ENCODE results near the gene TBC1D1. TPM values are rescaled to one million over a fixed set of nuclear protein-coding genes. Genes with fewer than 3 reads are reported as not detected.
A peak's percentile ranks its signal among the peaks of the same experiment; 100 is the strongest.
"Not testable (repeated sequence)": the region's sequence is repeated elsewhere in the genome, so short reads cannot be mapped to it uniquely, and the experiment has no call there.

TBC1D1 gene
- total and polyA plus RNA-seq, 5 donors from 2014 or later: 12.3 to 48.2 (median 19.4) TPM

DNA sequence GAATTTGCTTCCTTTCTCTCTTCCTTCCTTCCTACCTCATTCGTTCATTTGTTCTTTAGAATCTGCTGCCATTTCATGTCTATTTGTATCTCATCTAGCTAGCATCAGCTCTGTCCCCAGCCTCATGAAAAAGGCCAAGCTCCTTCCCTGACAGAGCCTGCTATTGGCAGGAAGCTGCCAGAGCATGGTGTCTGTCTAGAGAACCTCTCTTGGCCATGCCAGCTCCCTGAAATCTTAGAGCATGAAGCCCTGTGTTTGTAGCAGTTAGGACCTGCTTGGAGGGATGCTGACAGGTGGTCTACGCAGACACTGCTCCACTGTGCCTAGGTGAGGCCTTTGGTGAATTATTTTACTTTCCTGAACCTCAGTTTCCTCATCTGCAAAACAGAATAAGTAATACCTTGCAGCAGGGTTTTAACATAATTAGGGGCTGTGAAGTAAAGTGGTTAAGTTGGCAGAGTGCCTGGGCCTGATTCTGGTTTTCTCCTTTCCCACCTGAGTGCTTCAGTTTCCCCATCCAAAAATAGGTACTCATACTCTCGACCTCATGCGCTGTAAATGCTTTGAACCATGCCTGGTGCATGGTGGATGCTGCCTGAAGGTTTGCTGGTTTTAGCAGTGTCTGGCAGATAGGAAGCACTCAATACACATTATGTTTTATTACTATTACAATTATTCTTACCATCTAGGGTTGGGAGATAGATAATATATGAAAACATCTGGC, 74.0 kb downstream of the TBC1D1 start:
- Histone ChIP-seq H3K9me3 (ENCODE audit: control insufficient read depth in 2 of 2, low read length in 2 of 2) (no peaks in the 10 kb centered on the region), H3K4me3 (ENCODE audit: low read depth, low read length) (no peak overlapping the region), H3K36me3 (ENCODE audit: control insufficient read depth, insufficient read depth, low read length) (no peaks in the 10 kb centered on the region), H3K4me1 (ENCODE audit: control insufficient read depth, insufficient read depth, low read length, poor library complexity, severe bottlenecking) (no peaks in the 10 kb centered on the region), H3K27me3 (ENCODE audit: control insufficient read depth, insufficient read depth, low read length) (no peaks in the 10 kb centered on the region), H3K27ac (ENCODE audit: insufficient read depth, low read length, poor library complexity, severe bottlenecking) (no peak overlapping the region)
- Mint-ChIP-seq H3K27ac (peak overlapping the region in 2 of 3 donors; percentile 20 to 51), H3K36me3 (peaks cover 13% of the 10 kb centered on the region), H3K27me3 (no peaks in the 10 kb centered on the region), H3K9me3 (peaks cover 0 to 2% (median 0%) of the 10 kb centered on the region in 7 donors), H3K4me1 (peaks cover 4 to 19% (median 13%) of the 10 kb centered on the region in 4 donors), H3K4me3 (no peak overlapping the region)
- no peak for ATAC-seq (ENCODE audit: low read depth in 2 of 2)
- no peak for DNase-seq

DNA sequence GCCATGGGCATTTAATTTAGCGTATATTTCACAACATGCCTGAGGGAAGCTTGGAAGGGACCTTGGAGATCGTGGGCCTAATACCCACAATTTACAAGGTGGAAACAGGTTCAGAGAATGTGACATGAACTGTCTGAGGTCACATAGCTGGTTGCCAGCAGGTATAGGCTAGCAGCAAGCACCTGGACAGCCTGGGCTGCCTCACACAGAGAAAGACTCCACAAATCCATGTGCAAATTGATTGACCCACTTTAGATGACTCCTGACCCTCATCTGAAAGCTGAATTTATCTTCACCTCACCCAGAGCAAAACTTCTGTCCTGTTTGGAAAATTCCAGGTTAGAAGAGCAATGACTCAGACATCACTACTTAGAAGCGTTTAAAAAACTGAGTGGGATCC, 75.2 kb downstream of the TBC1D1 start:
- Histone ChIP-seq H3K27ac (ENCODE audit: insufficient read depth, low read length, poor library complexity, severe bottlenecking) (no peak overlapping the region), H3K4me3 (ENCODE audit: low read depth, low read length) (no peak overlapping the region), H3K27me3 (ENCODE audit: control insufficient read depth, insufficient read depth, low read length) (no peaks in the 10 kb centered on the region), H3K9me3 (ENCODE audit: control insufficient read depth in 2 of 2, low read length in 2 of 2) (no peaks in the 10 kb centered on the region), H3K4me1 (ENCODE audit: control insufficient read depth, insufficient read depth, low read length, poor library complexity, severe bottlenecking) (no peaks in the 10 kb centered on the region), H3K36me3 (ENCODE audit: control insufficient read depth, insufficient read depth, low read length) (no peaks in the 10 kb centered on the region)
- H3K4me1 Mint-ChIP-seq: peaks cover 4 to 27% (median 18%) of the 10 kb centered on the region in 4 donors
- peaks cover 0 to 2% (median 0%) of the 10 kb centered on the region in 7 donors for H3K9me3 Mint-ChIP-seq
- ATAC-seq (ENCODE audit: low read depth in 2 of 2): no peak
- no peak overlapping the region for H3K4me3 Mint-ChIP-seq
- no peak for DNase-seq
- H3K27me3 Mint-ChIP-seq: no peaks in the 10 kb centered on the region
- peaks cover 13% of the 10 kb centered on the region for H3K36me3 Mint-ChIP-seq
- H3K27ac Mint-ChIP-seq: no peak overlapping the region

DNA sequence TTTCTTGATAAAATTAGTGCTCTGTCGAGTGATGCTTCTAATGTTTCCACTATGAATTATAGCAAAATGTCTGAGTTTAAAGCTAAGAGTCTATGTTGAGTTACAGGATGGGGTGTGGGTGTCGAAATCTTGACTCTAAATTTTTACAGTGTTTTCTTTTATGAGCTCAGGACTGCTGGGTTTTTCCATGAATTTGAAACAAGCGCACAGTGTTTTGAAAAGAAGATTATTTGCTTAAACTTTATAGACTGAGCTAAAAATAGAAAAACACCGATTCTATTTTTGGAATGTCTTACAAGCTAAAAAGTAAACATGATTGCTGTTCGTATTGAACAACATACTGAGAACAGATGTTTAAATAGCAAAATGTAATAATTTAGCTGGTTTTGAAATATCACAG, 76.9 kb downstream of the TBC1D1 start:
- no peaks in the 10 kb centered on the region for H3K4me1 ChIP-seq (ENCODE audit: control insufficient read depth, insufficient read depth, low read length, poor library complexity, severe bottlenecking)
- no peak for DNase-seq
- Mint-ChIP-seq H3K36me3 (peaks cover 13% of the 10 kb centered on the region), H3K4me1 (peaks cover 4 to 27% (median 15%) of the 10 kb centered on the region in 4 donors), H3K9me3 (peaks cover 0 to 2% (median 0%) of the 10 kb centered on the region in 7 donors), H3K4me3 (no peak overlapping the region), H3K27me3 (no peaks in the 10 kb centered on the region), H3K27ac (peak overlapping the region in 1 of 3 donors; percentile 10)
- H3K27ac ChIP-seq (ENCODE audit: insufficient read depth, low read length, poor library complexity, severe bottlenecking): no peak overlapping the region
- ATAC-seq (ENCODE audit: low read depth in 2 of 2): no peak
- H3K27me3 ChIP-seq (ENCODE audit: control insufficient read depth, insufficient read depth, low read length): no peaks in the 10 kb centered on the region
- H3K9me3 ChIP-seq (ENCODE audit: control insufficient read depth in 2 of 2, low read length in 2 of 2): no peaks in the 10 kb centered on the region
- H3K4me3 ChIP-seq (ENCODE audit: low read depth, low read length): no peak overlapping the region
- no peaks in the 10 kb centered on the region for H3K36me3 ChIP-seq (ENCODE audit: control insufficient read depth, insufficient read depth, low read length)

DNA sequence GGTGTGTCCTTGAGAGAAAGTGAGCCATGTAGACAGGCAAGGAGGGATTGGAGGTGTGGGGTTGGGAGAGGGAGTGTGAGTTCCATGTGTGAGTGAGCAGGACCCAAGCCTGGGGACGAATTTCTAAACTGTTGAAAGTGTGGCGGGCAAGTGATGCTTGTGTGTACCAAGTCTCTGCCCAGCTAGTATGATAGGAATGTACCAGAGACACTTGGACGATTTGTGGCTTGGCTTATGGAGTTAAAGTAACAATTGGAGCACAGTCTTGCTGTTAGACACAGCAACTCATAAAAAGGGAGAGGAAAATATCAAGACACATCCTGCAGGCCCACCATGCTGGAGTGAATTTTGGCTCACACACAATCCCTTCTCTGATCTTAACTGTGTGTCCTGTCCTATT, 77.9 kb downstream of the TBC1D1 start:
- peaks cover 0 to 2% (median 0%) of the 10 kb centered on the region in 7 donors for H3K9me3 Mint-ChIP-seq
- peaks cover 4 to 26% (median 15%) of the 10 kb centered on the region in 4 donors for H3K4me1 Mint-ChIP-seq
- Histone ChIP-seq H3K9me3 (ENCODE audit: control insufficient read depth in 2 of 2, low read length in 2 of 2) (no peaks in the 10 kb centered on the region), H3K36me3 (ENCODE audit: control insufficient read depth, insufficient read depth, low read length) (no peaks in the 10 kb centered on the region), H3K27me3 (ENCODE audit: control insufficient read depth, insufficient read depth, low read length) (no peaks in the 10 kb centered on the region), H3K4me3 (ENCODE audit: low read depth, low read length) (no peak overlapping the region), H3K27ac (ENCODE audit: insufficient read depth, low read length, poor library complexity, severe bottlenecking) (no peak overlapping the region), H3K4me1 (ENCODE audit: control insufficient read depth, insufficient read depth, low read length, poor library complexity, severe bottlenecking) (no peaks in the 10 kb centered on the region)
- H3K4me3 Mint-ChIP-seq: peak overlapping the region in 1 of 4 donors; percentile 27
- no peaks in the 10 kb centered on the region for H3K27me3 Mint-ChIP-seq
- DNase-seq: no peak
- H3K36me3 Mint-ChIP-seq: peaks cover 13% of the 10 kb centered on the region
- no peak for ATAC-seq (ENCODE audit: low read depth in 2 of 2)
- peak overlapping the region in 2 of 3 donors; percentile 26 to 30 for H3K27ac Mint-ChIP-seq

DNA sequence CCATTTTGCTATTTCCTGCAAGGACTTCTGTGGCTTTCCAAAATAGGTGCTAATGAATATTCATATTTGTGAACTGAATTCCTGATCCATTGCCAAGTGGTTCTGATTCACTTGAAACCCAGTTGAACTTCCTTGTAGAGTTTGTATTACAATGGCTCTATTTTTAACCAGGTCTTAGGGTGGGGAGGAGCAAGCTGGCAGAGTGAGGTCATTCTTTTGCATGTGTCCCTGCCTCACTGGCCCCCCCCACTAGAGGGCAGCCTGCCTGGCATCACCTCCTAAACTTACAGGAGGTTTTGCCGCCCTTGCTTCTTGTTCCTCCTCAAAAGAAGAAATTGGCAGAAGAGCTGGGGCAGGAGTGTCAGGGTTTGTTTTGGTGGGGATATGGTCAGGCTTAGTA, 79.8 kb downstream of the TBC1D1 start:
- DNase-seq (peak; percentile 15 to 68 (median 48)), ATAC-seq (ENCODE audit: low read depth in 2 of 2) (peak; percentile 76 to 91)
- no peaks in the 10 kb centered on the region for H3K27me3 Mint-ChIP-seq
- peaks cover 0 to 13% (median 11%) of the 10 kb centered on the region in 4 donors for H3K4me1 Mint-ChIP-seq
- Histone ChIP-seq H3K9me3 (ENCODE audit: control insufficient read depth in 2 of 2, low read length in 2 of 2) (no peaks in the 10 kb centered on the region), H3K27ac (ENCODE audit: insufficient read depth, low read length, poor library complexity, severe bottlenecking) (no peak overlapping the region), H3K4me3 (ENCODE audit: low read depth, low read length) (no peak overlapping the region), H3K4me1 (ENCODE audit: control insufficient read depth, insufficient read depth, low read length, poor library complexity, severe bottlenecking) (no peaks in the 10 kb centered on the region), H3K27me3 (ENCODE audit: control insufficient read depth, insufficient read depth, low read length) (no peaks in the 10 kb centered on the region), H3K36me3 (ENCODE audit: control insufficient read depth, insufficient read depth, low read length) (no peaks in the 10 kb centered on the region)
- peaks cover 0 to 2% (median 0%) of the 10 kb centered on the region in 7 donors for H3K9me3 Mint-ChIP-seq
- no peak overlapping the region for H3K4me3 Mint-ChIP-seq
- H3K27ac Mint-ChIP-seq: no peak overlapping the region
- peaks cover 10% of the 10 kb centered on the region for H3K36me3 Mint-ChIP-seq

DNA sequence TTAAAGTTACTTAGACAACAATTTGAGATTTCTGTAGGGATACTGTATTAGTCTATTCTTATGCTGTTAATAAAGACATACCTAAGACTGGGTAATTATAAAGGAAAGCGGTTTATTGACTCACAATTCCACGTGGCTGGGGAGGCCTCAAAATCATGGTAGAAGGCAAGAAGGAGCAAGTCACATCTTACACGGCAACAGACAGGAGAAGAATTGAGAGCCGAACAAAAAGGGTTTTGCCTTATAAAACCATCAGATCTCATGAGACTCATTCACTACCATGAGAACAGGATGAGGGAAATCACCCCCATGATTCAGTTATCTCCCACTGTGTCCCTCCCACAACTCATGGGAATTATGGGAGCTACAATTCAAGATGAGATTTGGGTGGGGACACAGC, 80.3 kb downstream of the TBC1D1 start:
- Histone ChIP-seq H3K9me3 (ENCODE audit: control insufficient read depth in 2 of 2, low read length in 2 of 2) (no peaks in the 10 kb centered on the region), H3K4me1 (ENCODE audit: control insufficient read depth, insufficient read depth, low read length, poor library complexity, severe bottlenecking) (no peaks in the 10 kb centered on the region), H3K27me3 (ENCODE audit: control insufficient read depth, insufficient read depth, low read length) (no peaks in the 10 kb centered on the region), H3K36me3 (ENCODE audit: control insufficient read depth, insufficient read depth, low read length) (no peaks in the 10 kb centered on the region), H3K27ac (ENCODE audit: insufficient read depth, low read length, poor library complexity, severe bottlenecking) (no peak overlapping the region), H3K4me3 (ENCODE audit: low read depth, low read length) (no peak overlapping the region)
- Mint-ChIP-seq H3K27ac (no peak overlapping the region), H3K36me3 (peaks cover 8% of the 10 kb centered on the region), H3K4me3 (no peak overlapping the region), H3K4me1 (peaks cover 0 to 18% (median 10%) of the 10 kb centered on the region in 4 donors), H3K9me3 (peaks cover 0 to 2% (median 0%) of the 10 kb centered on the region in 7 donors), H3K27me3 (no peaks in the 10 kb centered on the region)
- DNase-seq: no peak
- no peak for ATAC-seq (ENCODE audit: low read depth in 2 of 2)

DNA sequence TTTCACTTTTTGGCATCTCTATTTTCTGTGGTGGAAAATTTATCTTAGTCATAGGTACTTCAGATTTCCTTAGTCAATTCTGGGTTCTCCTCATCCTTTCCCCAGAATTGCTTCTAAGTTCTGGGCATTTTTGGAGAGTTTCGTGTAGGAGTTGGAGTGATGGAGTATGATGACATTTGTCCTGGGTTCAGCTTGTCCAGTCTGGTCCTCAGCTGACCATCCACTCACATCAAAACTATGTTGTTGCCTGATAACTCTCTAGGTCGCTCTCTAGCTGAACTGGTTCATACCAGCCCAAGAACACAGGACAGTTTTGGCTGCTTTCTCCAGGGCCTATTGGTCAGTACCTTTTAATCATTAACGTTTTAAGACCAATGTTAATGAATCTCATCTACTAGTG, 82.6 kb downstream of the TBC1D1 start:
- Histone ChIP-seq H3K36me3 (ENCODE audit: control insufficient read depth, insufficient read depth, low read length) (no peaks in the 10 kb centered on the region), H3K9me3 (ENCODE audit: control insufficient read depth in 2 of 2, low read length in 2 of 2) (no peaks in the 10 kb centered on the region), H3K4me3 (ENCODE audit: low read depth, low read length) (no peak overlapping the region), H3K27me3 (ENCODE audit: control insufficient read depth, insufficient read depth, low read length) (no peaks in the 10 kb centered on the region), H3K4me1 (ENCODE audit: control insufficient read depth, insufficient read depth, low read length, poor library complexity, severe bottlenecking) (peaks cover 8% of the 10 kb centered on the region), H3K27ac (ENCODE audit: insufficient read depth, low read length, poor library complexity, severe bottlenecking) (no peak overlapping the region)
- no peaks in the 10 kb centered on the region for H3K27me3 Mint-ChIP-seq
- no peak overlapping the region for H3K27ac Mint-ChIP-seq
- ATAC-seq (ENCODE audit: low read depth in 2 of 2) (no peak), DNase-seq (no peak)
- peaks cover 7% of the 10 kb centered on the region for H3K36me3 Mint-ChIP-seq
- H3K4me3 Mint-ChIP-seq: no peak overlapping the region
- peaks cover 3 to 27% (median 12%) of the 10 kb centered on the region in 4 donors for H3K4me1 Mint-ChIP-seq
- peaks cover 0 to under 1% (median 0%) of the 10 kb centered on the region in 7 donors for H3K9me3 Mint-ChIP-seq

DNA sequence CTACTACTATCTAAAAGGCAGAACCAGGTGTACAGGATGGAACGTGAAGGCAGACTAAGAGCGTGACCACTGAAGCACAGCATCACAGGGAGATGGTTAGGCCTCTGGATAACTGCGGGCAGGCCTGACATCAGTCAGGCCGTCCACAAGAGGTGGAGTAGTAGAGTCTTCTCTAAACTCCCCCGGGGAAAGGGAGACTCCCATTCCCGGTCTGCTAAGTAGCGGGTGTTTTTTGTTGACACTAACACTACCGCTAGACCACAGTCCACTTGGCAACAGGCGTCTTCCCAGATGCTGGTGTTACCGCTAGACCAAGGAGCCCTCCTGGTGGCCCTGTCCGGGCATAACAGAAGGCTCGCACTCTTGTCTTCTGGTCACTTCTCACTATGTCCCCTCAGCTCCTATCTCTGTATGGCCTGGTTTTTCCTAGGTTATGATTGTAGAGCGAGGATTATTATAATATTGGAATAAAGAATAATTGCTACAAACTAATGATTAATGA, 84.5 kb downstream of the TBC1D1 start:
- not testable (repeated sequence) for ATAC-seq (ENCODE audit: low read depth in 2 of 2); H3K27ac ChIP-seq (ENCODE audit: insufficient read depth, low read length, poor library complexity, severe bottlenecking); H3K4me3 ChIP-seq (ENCODE audit: low read depth, low read length); H3K27ac Mint-ChIP-seq; H3K9me3 ChIP-seq (ENCODE audit: control insufficient read depth in 2 of 2, low read length in 2 of 2); H3K27me3 ChIP-seq (ENCODE audit: control insufficient read depth, insufficient read depth, low read length); H3K9me3 Mint-ChIP-seq; H3K4me1 ChIP-seq (ENCODE audit: control insufficient read depth, insufficient read depth, low read length, poor library complexity, severe bottlenecking); DNase-seq; H3K36me3 ChIP-seq (ENCODE audit: control insufficient read depth, insufficient read depth, low read length); H3K36me3 Mint-ChIP-seq; H3K27me3 Mint-ChIP-seq
- H3K4me3 Mint-ChIP-seq: peak overlapping the region in 2 of 4 donors; percentile 24 to 65
- H3K4me1 Mint-ChIP-seq: peaks cover 3 to 37% (median 15%) of the 10 kb centered on the region in 4 donors
